Measurements from ENCODE around the gene MBNL1. TPM values are rescaled to one million over a fixed set of nuclear protein-coding genes. Genes with fewer than 3 reads are reported as not detected.

MBNL1 gene
- total and polyA plus RNA-seq, 2 of the 13 experiments (the other 11 are each of a cell fraction or from before 2014, with no cell fraction given) = 27.1 to 55.4 TPM

- TF ChIP-seq ZXDC (CRISPR knock-in tag; IDR thresholded peaks at IDR 0.05) (no peak), EP300 (IDR thresholded peaks at IDR 0.05; ENCODE audit: low read depth in 2 of 2, low read length in 2 of 2) (peak in 1 of 2 experiments; percentile 19; a peak in 1 of 4 replicates), EP300 (CRISPR knock-in tag; IDR thresholded peaks at IDR 0.05; ENCODE audit: borderline replicate concordance) (no peak), MEIS1 (CRISPR knock-in tag; IDR thresholded peaks at IDR 0.05; ENCODE audit: borderline replicate concordance) (no peak), SMC3 (IDR thresholded peaks at IDR 0.05; ENCODE audit: low read length) (no peak), HNF1A (IDR thresholded peaks at IDR 0.05; ENCODE audit: low read depth) (peak; percentile 44; the same call in 1 of the 2 replicates), HNF1A (CRISPR knock-in tag; IDR thresholded peaks at IDR 0.05; ENCODE audit: borderline replicate concordance) (peak; percentile 89; the same call in 1 of the 2 replicates), SOX5 (CRISPR knock-in tag; IDR thresholded peaks at IDR 0.05; ENCODE audit: borderline replicate concordance) (no peak), KLF16 (CRISPR knock-in tag; IDR thresholded peaks at IDR 0.05) (no peak), ARID5B (CRISPR knock-in tag; IDR thresholded peaks at IDR 0.05) (peak; percentile 65), CREM (IDR thresholded peaks at IDR 0.05) (0 out of 2 replicates have a peak, but pooled peaks have one; percentile 5), CREM (CRISPR knock-in tag; IDR thresholded peaks at IDR 0.05) (no peak), SIX1 (CRISPR knock-in tag; IDR thresholded peaks at IDR 0.05; ENCODE audit: borderline replicate concordance) (no peak), ZEB1 (IDR thresholded peaks at IDR 0.05; ENCODE audit: insufficient replicate concordance, low read depth) (peak; percentile 37), RNF219 (CRISPR knock-in tag; IDR thresholded peaks at IDR 0.05) (no peak), HNRNPK (IDR thresholded peaks at IDR 0.05; ENCODE audit: low read depth, low read length, poor library complexity, severe bottlenecking) (no peak)
These were observed 39.2 kb downstream of the MBNL1 start (continued) for GRCh38 chr3:152307829-152308474.
